Umbilical cord (tissue), 2 donors: ENCODE data around the gene CTNNA3. TPM values are rescaled to one million over a fixed set of nuclear protein-coding genes. Genes with fewer than 3 reads are reported as not detected.
A peak's percentile ranks its signal among the peaks of the same experiment; 100 is the strongest.

Experiments used
- DNase-seq: peaks from one replicate; pipeline ENCODE4 v3.0.0-alpha.2; 2015; ENCODE audit warnings: low spot score
- total RNA-seq: library from RNA; depleted of rRNA; stranded (reverse); fragments of >200 nt; gene quantifications from one replicate; pipeline ENCODE4 v1.2.3, GENCODE V29; 2014; ENCODE audit warnings: low replicate concordance; ENCODE audit not compliant: insufficient read depth

Gene CTNNA3
- total RNA-seq, 1 donor from 2014 or later, result 32.7 TPM

GRCh38 chr10:67331121-67331910, 364.7 kb downstream of the CTNNA3 start:
- no peak for DNase-seq

- no peak for DNase-seq
Observed at GRCh38 chr10:67327626-67328535, 368.1 kb downstream of the CTNNA3 start.

GRCh38 chr10:67319976-67320375, 376.0 kb downstream of the CTNNA3 start:
- peak; percentile 93 for DNase-seq

GRCh38 chr10:67308912-67309311, 387.1 kb downstream of the CTNNA3 start:
- no peak for DNase-seq

- no peak for DNase-seq
Observed at GRCh38 chr10:67306588-67307205, 389.3 kb downstream of the CTNNA3 start.

- no peak for DNase-seq
Observed at GRCh38 chr10:67302701-67303100, 393.3 kb downstream of the CTNNA3 start.

GRCh38 chr10:67299761-67300160, 396.2 kb downstream of the CTNNA3 start:
- peak; percentile 3 for DNase-seq

GRCh38 chr10:67297637-67298181, 398.3 kb downstream of the CTNNA3 start:
- DNase-seq, result no peak

- no peak for DNase-seq
Observed at GRCh38 chr10:67296926-67297325, 399.1 kb downstream of the CTNNA3 start.

- DNase-seq, result no peak
Observed at GRCh38 chr10:67288688-67289410, 407.1 kb downstream of the CTNNA3 start.

GRCh38 chr10:67284589-67284988, 411.4 kb downstream of the CTNNA3 start:
- DNase-seq, result no peak

GRCh38 chr10:67282871-67283270, 413.1 kb downstream of the CTNNA3 start:
- no peak for DNase-seq

GRCh38 chr10:67280405-67280804, 415.6 kb downstream of the CTNNA3 start:
- DNase-seq, result no peak

- DNase-seq, result no peak
Observed at GRCh38 chr10:67277402-67277801, 418.6 kb downstream of the CTNNA3 start.

- no peak for DNase-seq
Observed at GRCh38 chr10:67269828-67270227, 426.2 kb downstream of the CTNNA3 start.

- DNase-seq, result no peak
Observed at GRCh38 chr10:67268146-67268545, 427.8 kb downstream of the CTNNA3 start.

- no peak for DNase-seq
Observed at GRCh38 chr10:67262675-67263074, 433.3 kb downstream of the CTNNA3 start.

GRCh38 chr10:67261300-67261797, 434.6 kb downstream of the CTNNA3 start:
- DNase-seq, result no peak

GRCh38 chr10:67259319-67259929, 436.6 kb downstream of the CTNNA3 start:
- DNase-seq, result no peak

- DNase-seq, result no peak
Observed at GRCh38 chr10:67257427-67258144, 438.4 kb downstream of the CTNNA3 start.
